HL-60 (cell line): ENCODE data around the gene PIK3CB.
A peak's percentile ranks its signal among the peaks of the same experiment; 100 is the strongest.

ENCODE experiments used
- DNase-seq, 2 experiments: peaks; one replicate each; pipeline ENCODE4 v3.0.0-alpha.2; 2010 to 2020; ENCODE audit warnings: low read depth in 1 of 2, low spot score in 1 of 2
- H3K27ac ChIP-seq: fragments of 250-450 bp; sonication (Bioruptor Pico); replicated peaks from 2 replicates; pipeline ENCODE4 v1.5.1; 2020; ENCODE audit warnings: mild to moderate bottlenecking, moderate library complexity
- H3K27me3 ChIP-seq: fragments of 250-450 bp; sonication (Bioruptor Pico); 2 replicates; pipeline ENCODE4 v1.5.1; 2021; ENCODE audit warnings: mild to moderate bottlenecking, moderate library complexity; ENCODE audit not compliant: insufficient read depth, poor library complexity, severe bottlenecking
- H3K4me3 ChIP-seq: replicated peaks from 2 replicates; pipeline ENCODE4 v1.5.1; 2011; ENCODE audit warnings: mild to moderate bottlenecking, control low read depth, low read length; ENCODE audit not compliant: insufficient read depth
- GABPA ChIP-seq: IDR thresholded peaks from 2 replicates; pipeline ENCODE4 v1.6.1; 2012; ENCODE audit warnings: low read depth
- POLR2AphosphoS5 ChIP-seq: IDR thresholded peaks from 2 replicates; pipeline ENCODE4 v1.6.1; 2012; ENCODE audit warnings: low read depth
- SPI1 ChIP-seq: IDR thresholded peaks from 2 replicates; pipeline ENCODE4 v1.6.1; 2012; ENCODE audit warnings: low read depth, mild to moderate bottlenecking, borderline replicate concordance
- TF ChIP-seq, protein P1 (sequence below): IDR thresholded peaks from 2 replicates; pipeline ENCODE4 v1.6.1; 2012; ENCODE audit warnings: low read depth; ENCODE audit not compliant: insufficient replicate concordance
- TF ChIP-seq, protein P2 (sequence below): IDR thresholded peaks from one replicate; pipeline ENCODE4 v1.5.1; 2011; ENCODE audit warnings: low read length, control low read depth, inconsistent platforms; ENCODE audit not compliant: insufficient read depth

PIK3CB gene

DNA sequence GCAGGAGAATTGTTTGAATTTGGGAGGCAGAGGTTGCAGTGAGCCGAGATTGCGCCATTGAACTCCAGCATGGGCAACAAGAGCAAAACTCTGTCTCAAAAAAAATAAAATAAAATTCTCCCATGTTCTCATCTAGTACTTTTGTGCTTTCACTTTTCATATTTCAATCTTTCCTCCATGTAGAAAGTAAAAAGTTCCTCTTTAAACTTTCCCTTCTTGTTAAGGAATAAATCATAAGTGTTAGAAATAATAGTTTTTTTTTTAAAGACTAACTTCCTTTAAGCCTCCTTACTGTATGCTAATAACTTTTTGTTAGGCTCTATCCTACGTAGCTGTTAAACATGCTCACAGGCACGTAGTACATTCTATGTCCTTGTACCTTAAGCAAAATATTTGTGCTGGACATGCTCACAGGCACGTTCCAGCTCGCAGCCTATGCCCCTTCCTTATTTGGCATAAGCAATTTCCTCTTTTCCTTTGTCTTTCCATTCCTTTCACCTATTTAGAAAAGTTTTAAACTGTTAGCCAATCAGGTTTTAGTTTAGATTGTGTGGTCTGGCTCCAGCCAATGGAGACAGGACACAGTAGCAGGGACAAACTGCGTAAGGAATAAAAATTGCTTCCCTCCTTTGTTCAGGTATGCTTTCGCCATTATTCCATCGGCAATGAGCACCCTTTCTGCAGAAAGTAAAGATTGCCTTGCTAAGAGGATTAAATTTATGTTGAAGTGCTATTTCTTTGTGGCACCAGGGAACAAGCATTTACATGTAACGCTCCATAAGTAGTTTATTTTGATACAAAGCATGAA is 38.9 kb upstream of the PIK3CB start:
- H3K27me3 ChIP-seq, result no peaks in the 10 kb centered on the region
- DNase-seq, result no peak
- TF ChIP-seq, protein P1, sequence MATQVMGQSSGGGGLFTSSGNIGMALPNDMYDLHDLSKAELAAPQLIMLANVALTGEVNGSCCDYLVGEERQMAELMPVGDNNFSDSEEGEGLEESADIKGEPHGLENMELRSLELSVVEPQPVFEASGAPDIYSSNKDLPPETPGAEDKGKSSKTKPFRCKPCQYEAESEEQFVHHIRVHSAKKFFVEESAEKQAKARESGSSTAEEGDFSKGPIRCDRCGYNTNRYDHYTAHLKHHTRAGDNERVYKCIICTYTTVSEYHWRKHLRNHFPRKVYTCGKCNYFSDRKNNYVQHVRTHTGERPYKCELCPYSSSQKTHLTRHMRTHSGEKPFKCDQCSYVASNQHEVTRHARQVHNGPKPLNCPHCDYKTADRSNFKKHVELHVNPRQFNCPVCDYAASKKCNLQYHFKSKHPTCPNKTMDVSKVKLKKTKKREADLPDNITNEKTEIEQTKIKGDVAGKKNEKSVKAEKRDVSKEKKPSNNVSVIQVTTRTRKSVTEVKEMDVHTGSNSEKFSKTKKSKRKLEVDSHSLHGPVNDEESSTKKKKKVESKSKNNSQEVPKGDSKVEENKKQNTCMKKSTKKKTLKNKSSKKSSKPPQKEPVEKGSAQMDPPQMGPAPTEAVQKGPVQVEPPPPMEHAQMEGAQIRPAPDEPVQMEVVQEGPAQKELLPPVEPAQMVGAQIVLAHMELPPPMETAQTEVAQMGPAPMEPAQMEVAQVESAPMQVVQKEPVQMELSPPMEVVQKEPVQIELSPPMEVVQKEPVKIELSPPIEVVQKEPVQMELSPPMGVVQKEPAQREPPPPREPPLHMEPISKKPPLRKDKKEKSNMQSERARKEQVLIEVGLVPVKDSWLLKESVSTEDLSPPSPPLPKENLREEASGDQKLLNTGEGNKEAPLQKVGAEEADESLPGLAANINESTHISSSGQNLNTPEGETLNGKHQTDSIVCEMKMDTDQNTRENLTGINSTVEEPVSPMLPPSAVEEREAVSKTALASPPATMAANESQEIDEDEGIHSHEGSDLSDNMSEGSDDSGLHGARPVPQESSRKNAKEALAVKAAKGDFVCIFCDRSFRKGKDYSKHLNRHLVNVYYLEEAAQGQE, result no peak
- TF ChIP-seq SPI1, result no peak
- TF ChIP-seq GABPA, result no peak
- TF ChIP-seq, protein P2, sequence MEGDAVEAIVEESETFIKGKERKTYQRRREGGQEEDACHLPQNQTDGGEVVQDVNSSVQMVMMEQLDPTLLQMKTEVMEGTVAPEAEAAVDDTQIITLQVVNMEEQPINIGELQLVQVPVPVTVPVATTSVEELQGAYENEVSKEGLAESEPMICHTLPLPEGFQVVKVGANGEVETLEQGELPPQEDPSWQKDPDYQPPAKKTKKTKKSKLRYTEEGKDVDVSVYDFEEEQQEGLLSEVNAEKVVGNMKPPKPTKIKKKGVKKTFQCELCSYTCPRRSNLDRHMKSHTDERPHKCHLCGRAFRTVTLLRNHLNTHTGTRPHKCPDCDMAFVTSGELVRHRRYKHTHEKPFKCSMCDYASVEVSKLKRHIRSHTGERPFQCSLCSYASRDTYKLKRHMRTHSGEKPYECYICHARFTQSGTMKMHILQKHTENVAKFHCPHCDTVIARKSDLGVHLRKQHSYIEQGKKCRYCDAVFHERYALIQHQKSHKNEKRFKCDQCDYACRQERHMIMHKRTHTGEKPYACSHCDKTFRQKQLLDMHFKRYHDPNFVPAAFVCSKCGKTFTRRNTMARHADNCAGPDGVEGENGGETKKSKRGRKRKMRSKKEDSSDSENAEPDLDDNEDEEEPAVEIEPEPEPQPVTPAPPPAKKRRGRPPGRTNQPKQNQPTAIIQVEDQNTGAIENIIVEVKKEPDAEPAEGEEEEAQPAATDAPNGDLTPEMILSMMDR, result no peak
- no peak for TF ChIP-seq POLR2AphosphoS5
- peak overlapping the region; percentile 91 for H3K27ac ChIP-seq
- H3K4me3 ChIP-seq, result no peak overlapping the region

DNA sequence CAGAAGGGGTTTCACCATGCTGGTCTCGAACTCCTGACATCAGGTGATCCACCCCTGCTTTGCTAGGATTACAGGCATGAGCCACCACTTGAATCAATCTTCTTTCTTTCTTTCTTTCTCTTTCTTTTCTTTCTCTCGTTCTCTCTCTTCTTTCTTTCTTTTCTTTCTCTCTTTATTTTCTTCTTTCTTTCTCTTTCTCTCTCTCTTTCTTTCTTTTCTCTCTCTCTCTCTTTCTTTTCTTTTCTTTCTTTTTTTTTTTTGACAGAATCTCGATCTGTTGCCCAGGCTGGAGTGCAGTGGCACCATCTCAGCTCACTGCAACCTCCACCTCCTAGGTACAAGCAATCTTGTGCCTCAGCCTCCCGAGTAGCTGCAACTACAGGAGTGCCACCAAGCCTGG is 37.9 kb upstream of the PIK3CB start:
- no peak for DNase-seq
- TF ChIP-seq, protein P1, result no peak
- TF ChIP-seq GABPA (no peak), POLR2AphosphoS5 (no peak)
- Histone ChIP-seq H3K27ac (no peak overlapping the region), H3K4me3 (no peak overlapping the region), H3K27me3 (no peaks in the 10 kb centered on the region)

DNA sequence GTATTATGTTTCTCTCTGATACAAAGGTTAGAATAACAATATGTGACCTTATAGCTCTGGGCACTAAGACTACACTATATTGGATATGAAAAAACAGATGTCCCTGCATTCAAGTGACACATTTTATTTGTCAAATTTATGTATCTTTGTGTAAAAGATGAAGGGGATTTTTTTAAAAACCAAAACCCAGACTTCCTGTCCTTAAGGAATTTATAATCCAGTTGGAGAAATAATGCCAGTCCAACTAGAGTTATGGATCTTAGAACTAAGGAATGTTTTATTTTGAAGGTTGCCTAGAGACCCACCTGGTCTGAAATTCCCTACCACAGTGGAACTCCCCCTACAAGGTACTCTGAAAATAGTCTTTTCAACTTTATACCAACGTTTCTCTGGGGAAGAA is 33.3 kb upstream of the PIK3CB start:
- no peak overlapping the region for H3K27ac ChIP-seq
- H3K27me3 ChIP-seq, result no peaks in the 10 kb centered on the region
- DNase-seq, result no peak
- no peak overlapping the region for H3K4me3 ChIP-seq
- TF ChIP-seq GABPA (no peak), POLR2AphosphoS5 (no peak), SPI1 (no peak)
- TF ChIP-seq, protein P1, result no peak
- TF ChIP-seq, protein P2, result no peak
